Osteoblast (primary cell): ENCODE results near the gene DLG1. TPM values are rescaled to one million over a fixed set of nuclear protein-coding genes. Genes with fewer than 3 reads are reported as not detected.
"Not testable (repeated sequence)": the region's sequence is repeated elsewhere in the genome, so short reads cannot be mapped to it uniquely, and the experiment has no call there.

Experiments
- DNase-seq: peaks from one replicate; pipeline ENCODE4 v3.0.0; 2011; ENCODE audit warnings: low spot score, mixed read lengths; ENCODE audit not compliant: insufficient read length; ENCODE audit errors: missing footprints
- H2AFZ ChIP-seq: 2 replicates; pipeline ENCODE4 v1.6.0; 2011; ENCODE audit warnings: mild to moderate bottlenecking, low read length
- H3K27ac ChIP-seq: 2 replicates; pipeline ENCODE4 v1.5.1; 2011; ENCODE audit warnings: mild to moderate bottlenecking, low read depth, low read length, moderate library complexity
- H3K27me3 ChIP-seq: 2 replicates; pipeline ENCODE4 v1.6.0; 2012; ENCODE audit warnings: mild to moderate bottlenecking, control low read depth, inconsistent platforms, low read length, moderate library complexity; ENCODE audit not compliant: insufficient read depth
- H3K36me3 ChIP-seq: 2 replicates; pipeline ENCODE4 v1.5.1; 2011; ENCODE audit warnings: mild to moderate bottlenecking, low read length, control low read depth, moderate library complexity; ENCODE audit not compliant: insufficient read depth
- H3K4me1 ChIP-seq: 2 replicates; pipeline ENCODE4 v1.5.1; 2011; ENCODE audit warnings: mild to moderate bottlenecking, low read length, control low read depth, moderate library complexity; ENCODE audit not compliant: insufficient read depth
- H3K4me2 ChIP-seq: 2 replicates; pipeline ENCODE4 v1.6.0; 2011; ENCODE audit warnings: mild to moderate bottlenecking, low read length; ENCODE audit not compliant: insufficient read depth
- H3K4me3 ChIP-seq: fragments of 200-600 bp; sonication (generic); 3 replicates; pipeline ENCODE4 v1.5.1; 2012; ENCODE audit warnings: mild to moderate bottlenecking, low read length, inconsistent platforms; ENCODE audit not compliant: insufficient read depth
- H3K79me2 ChIP-seq: 2 replicates; pipeline ENCODE4 v1.6.0; 2012; ENCODE audit warnings: mild to moderate bottlenecking, low read length, control low read depth, inconsistent platforms; ENCODE audit not compliant: insufficient read depth
- H3K9me3 ChIP-seq: 2 replicates; pipeline ENCODE4 v1.5.1; 2011; ENCODE audit warnings: low read depth, low read length, control low read depth
- H4K20me1 ChIP-seq: 2 replicates; pipeline ENCODE4 v1.6.0; 2012; ENCODE audit warnings: mild to moderate bottlenecking, low read length, control low read depth; ENCODE audit not compliant: insufficient read depth
- total RNA-seq: library from RNA; depleted of rRNA; stranded (reverse); fragments of >200 nt; gene quantifications from 2 replicates; pipeline ENCODE4 v1.2.3, GENCODE V29; 2012
- TF ChIP-seq, protein P1 (sequence below): IDR thresholded peaks from 2 replicates; pipeline ENCODE4 v1.5.1; 2011; ENCODE audit warnings: mild to moderate bottlenecking, low read depth, low read length, moderate library complexity; ENCODE audit errors: extremely low read depth

Gene DLG1
- total RNA-seq, 1 donor = 79.3 TPM

DNA sequence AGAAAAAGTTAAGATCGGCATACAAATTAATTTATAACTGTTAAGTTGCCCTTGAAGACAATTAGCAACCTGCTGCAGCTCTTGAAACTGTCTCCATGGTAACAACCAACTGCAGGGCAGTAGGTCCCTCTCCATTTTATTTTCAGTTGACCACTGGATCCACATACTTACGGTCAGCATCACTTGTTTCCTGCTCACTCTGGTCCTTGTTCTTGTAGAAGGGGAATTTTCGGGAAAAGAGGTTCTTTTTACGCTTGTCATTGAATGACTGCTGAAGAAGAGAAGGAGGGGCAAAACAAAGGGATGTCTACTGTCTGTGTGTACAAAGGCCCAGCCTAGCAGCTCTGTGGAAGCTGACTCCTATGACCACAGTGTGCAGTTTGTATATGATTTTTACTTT lies 222.0 kb downstream of the DLG1 start:
- Histone ChIP-seq H3K4me3 (no peak overlapping the region), H3K4me2 (no peak overlapping the region), H3K9me3 (no peaks in the 10 kb centered on the region), H3K4me1 (no peaks in the 10 kb centered on the region), H3K79me2 (no peaks in the 10 kb centered on the region), H2AFZ (no peak overlapping the region), H4K20me1 (no peaks in the 10 kb centered on the region), H3K27ac (no peak overlapping the region), H3K36me3 (peaks cover 28% of the 10 kb centered on the region), H3K27me3 (no peaks in the 10 kb centered on the region)
- TF ChIP-seq, protein P1, sequence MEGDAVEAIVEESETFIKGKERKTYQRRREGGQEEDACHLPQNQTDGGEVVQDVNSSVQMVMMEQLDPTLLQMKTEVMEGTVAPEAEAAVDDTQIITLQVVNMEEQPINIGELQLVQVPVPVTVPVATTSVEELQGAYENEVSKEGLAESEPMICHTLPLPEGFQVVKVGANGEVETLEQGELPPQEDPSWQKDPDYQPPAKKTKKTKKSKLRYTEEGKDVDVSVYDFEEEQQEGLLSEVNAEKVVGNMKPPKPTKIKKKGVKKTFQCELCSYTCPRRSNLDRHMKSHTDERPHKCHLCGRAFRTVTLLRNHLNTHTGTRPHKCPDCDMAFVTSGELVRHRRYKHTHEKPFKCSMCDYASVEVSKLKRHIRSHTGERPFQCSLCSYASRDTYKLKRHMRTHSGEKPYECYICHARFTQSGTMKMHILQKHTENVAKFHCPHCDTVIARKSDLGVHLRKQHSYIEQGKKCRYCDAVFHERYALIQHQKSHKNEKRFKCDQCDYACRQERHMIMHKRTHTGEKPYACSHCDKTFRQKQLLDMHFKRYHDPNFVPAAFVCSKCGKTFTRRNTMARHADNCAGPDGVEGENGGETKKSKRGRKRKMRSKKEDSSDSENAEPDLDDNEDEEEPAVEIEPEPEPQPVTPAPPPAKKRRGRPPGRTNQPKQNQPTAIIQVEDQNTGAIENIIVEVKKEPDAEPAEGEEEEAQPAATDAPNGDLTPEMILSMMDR = no peak
- no peak for DNase-seq

DNA sequence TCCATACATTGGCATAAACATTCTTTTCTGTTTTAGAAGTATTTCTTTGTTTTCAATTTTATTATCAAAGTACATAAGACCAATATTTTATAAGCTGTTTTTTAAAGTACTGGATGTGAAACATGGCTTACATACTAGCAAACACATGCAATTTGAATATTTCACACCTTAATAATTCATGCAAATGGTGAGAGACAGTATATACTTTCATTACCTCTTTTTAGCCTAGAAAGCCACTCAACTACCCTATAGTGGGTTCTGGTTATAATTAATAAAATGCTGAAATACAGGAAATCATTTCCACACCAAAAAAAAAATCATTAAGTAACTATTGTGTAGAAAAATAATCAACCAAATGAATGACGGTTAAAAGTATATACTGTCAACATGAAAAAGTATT lies 230.3 kb downstream of the DLG1 start:
- no peak for DNase-seq
- no peaks in the 10 kb centered on the region for H3K27me3 ChIP-seq
- H4K20me1 ChIP-seq = no peaks in the 10 kb centered on the region
- H2AFZ ChIP-seq = no peak overlapping the region
- H3K4me2 ChIP-seq = no peak overlapping the region
- peaks cover 23% of the 10 kb centered on the region for H3K36me3 ChIP-seq
- H3K79me2 ChIP-seq = no peaks in the 10 kb centered on the region
- H3K9me3 ChIP-seq = no peaks in the 10 kb centered on the region
- no peak overlapping the region for H3K27ac ChIP-seq
- no peak overlapping the region for H3K4me3 ChIP-seq
- TF ChIP-seq, protein P1 = no peak
- no peaks in the 10 kb centered on the region for H3K4me1 ChIP-seq

DNA sequence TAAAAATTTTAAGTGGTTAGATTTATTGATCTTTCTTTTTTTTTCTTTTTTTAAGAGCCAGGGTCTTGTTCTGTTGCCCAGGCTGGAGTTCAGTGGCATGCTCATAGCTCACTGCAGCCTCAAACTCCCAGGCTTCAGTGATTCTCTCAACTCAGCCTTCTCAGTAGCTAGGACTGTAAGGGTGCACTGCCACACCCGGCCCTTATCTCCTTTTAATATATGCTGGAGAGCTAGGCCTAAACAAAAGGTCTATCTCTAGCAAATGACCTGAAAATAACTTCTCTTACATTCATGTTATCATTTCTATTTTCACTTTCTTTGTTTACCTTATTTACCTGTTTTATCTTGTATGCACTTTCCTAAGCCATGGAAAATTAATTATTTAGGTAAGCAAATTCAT lies 233.6 kb downstream of the DLG1 start:
- Histone ChIP-seq H3K4me2 (no peak overlapping the region), H3K9me3 (no peaks in the 10 kb centered on the region), H3K36me3 (peaks cover 24% of the 10 kb centered on the region), H3K4me3 (no peak overlapping the region), H3K27ac (no peak overlapping the region), H3K27me3 (no peaks in the 10 kb centered on the region), H4K20me1 (no peaks in the 10 kb centered on the region), H2AFZ (no peak overlapping the region), H3K79me2 (no peaks in the 10 kb centered on the region), H3K4me1 (no peaks in the 10 kb centered on the region)
- TF ChIP-seq, protein P1 = no peak
- DNase-seq = no peak

DNA sequence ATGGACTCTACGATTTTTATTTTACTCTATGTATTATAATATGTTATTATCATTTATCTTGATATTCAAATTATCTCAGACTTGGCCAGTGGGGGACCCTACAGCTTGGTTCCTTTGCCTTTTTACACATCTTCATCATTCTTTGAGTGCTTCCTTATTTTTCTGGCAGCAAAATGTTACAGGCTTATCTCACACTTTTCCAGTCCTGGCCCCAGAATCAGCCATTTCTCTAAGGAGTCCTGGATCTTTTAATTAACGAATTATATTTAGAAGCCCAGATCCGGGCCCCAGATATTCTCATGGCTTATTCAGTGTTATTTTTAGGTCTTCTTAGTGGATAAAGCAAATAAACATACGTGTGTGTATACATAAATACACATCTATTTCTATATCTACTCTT lies 236.0 kb downstream of the DLG1 start:
- Histone ChIP-seq H3K4me1 (no peaks in the 10 kb centered on the region), H3K36me3 (peaks cover 40% of the 10 kb centered on the region), H2AFZ (no peak overlapping the region), H3K27me3 (no peaks in the 10 kb centered on the region), H3K4me3 (no peak overlapping the region), H3K4me2 (no peak overlapping the region), H3K27ac (no peak overlapping the region), H4K20me1 (no peaks in the 10 kb centered on the region), H3K79me2 (no peaks in the 10 kb centered on the region), H3K9me3 (no peaks in the 10 kb centered on the region)
- DNase-seq = no peak
- TF ChIP-seq, protein P1 = no peak

DNA sequence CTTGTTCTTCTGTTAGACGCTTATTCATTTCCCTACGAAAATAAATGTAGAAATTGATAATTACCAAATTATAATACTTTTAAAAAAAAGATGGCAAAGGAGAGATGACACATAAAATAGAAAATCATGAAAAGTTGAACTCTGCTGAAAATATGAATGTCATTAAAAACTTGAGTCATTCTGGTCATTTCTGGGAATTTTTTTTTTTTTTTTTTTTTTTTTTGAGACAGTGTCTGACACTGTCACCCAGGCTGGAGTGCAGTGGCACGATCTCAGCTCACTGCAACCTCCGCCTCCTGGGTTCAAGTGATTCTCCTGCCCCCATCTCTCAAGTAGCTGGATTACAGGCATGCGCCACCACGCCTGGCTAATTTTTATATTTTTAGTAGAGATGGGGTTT lies 246.8 kb downstream of the DLG1 start:
- H3K4me3 ChIP-seq, H3K27me3 ChIP-seq, H2AFZ ChIP-seq, H3K9me3 ChIP-seq, H3K27ac ChIP-seq, H3K79me2 ChIP-seq, H3K4me2 ChIP-seq, H4K20me1 ChIP-seq, H3K4me1 ChIP-seq: not testable (repeated sequence)
- peak; percentile 1 for DNase-seq
- peaks cover 46% of the 10 kb centered on the region for H3K36me3 ChIP-seq
